Vagina (tissue), 2 donors: Measurements from ENCODE around the gene YAF2. TPM values are rescaled to one million over a fixed set of nuclear protein-coding genes. Genes with fewer than 3 reads are reported as not detected.

Experiments
- DNase-seq, 2 donors: peaks; one replicate each; pipeline ENCODE4 v3.0.0-alpha.2; 2017; ENCODE audit errors: extremely low spot score in 2 of 2
- H3K27ac ChIP-seq: fragments of 200-600 bp; sonication (generic); one replicate; pipeline ENCODE4 v1.5.1; 2019
- H3K27me3 ChIP-seq: fragments of 200-600 bp; sonication (generic); one replicate; pipeline ENCODE4 v1.5.1; 2019
- H3K36me3 ChIP-seq, 2 donors: fragments of 200-600 bp; sonication (generic); one replicate each; pipeline ENCODE4 v1.5.1; 2017 to 2019
- H3K4me1 ChIP-seq: fragments of 200-600 bp; sonication (generic); one replicate; pipeline ENCODE4 v1.5.1; 2019
- H3K4me3 ChIP-seq, 2 donors: fragments of 200-600 bp; sonication (generic); 1 replicate in 1 of 2; 2 replicates in 1 of 2; pipeline ENCODE4 v1.5.1; 2016 to 2019
- H3K9me3 ChIP-seq: fragments of 200-600 bp; sonication (generic); one replicate; pipeline ENCODE4 v1.5.1; 2019
- POLR2A ChIP-seq, 2 donors: fragments of 450-650 bp; IDR thresholded peaks; one replicate each; pipeline ENCODE4 v1.6.1; 2017; ENCODE audit warnings: antibody characterized with exemption in 2 of 2, mild to moderate bottlenecking in 2 of 2, moderate library complexity in 2 of 2
- POLR2AphosphoS5 ChIP-seq, 2 donors: sonication (generic); formaldehyde crosslinking; IDR thresholded peaks; one replicate each; pipeline ENCODE4 v1.9.0; 2017; ENCODE audit warnings: antibody characterized with exemption in 2 of 2, mild to moderate bottlenecking in 2 of 2, low read depth in 1 of 2; ENCODE audit not compliant: insufficient read depth in 1 of 2
- intact Hi-C: fragments of 100-400 bp; cut with DNase I; formaldehyde crosslinking; loops from one replicate; pipeline ENCODE4 v1.15.1; 2023
- total RNA-seq: library from RNA; depleted of rRNA; stranded (reverse); fragments of >200 nt; gene quantifications from one replicate; pipeline ENCODE4 v1.2.3, GENCODE V29; 2016
- TF ChIP-seq, protein P1 (sequence below), 3 experiments: fragments of 450-650 bp in 2 of 3; fragments of 200-600 bp in 1 of 3; sonication (generic) in 1 of 3; IDR thresholded peaks; one replicate each; pipeline ENCODE4 v1.5.1; 2017 to 2019; ENCODE audit warnings: antibody characterized with exemption in 3 of 3, mild to moderate bottlenecking in 2 of 3, moderate library complexity in 2 of 3

The YAF2 gene
- total RNA-seq, 1 donor from 2014 or later, result 23.1 TPM

DNA sequence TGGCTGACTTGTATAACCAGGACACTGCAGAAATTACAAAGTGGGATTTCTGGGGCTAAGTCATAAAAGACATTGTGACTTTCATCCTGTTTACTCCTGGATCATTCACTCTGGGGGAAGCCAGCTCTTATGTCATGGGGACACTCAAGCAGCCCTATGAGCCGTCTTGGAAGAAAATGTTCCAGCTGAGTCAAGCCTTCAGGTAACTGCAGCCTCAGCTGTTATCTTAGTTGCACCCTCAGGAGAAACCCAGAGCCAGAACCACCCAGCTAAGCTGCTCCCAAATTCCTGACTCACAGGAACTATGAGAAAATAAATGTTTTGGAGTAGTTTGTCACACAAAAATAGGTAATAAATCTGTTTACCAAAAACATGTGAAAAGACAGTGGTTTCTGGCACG is 50.2 kb downstream of the YAF2 start:
- no peaks in the 10 kb centered on the region for H3K9me3 ChIP-seq
- no peak for DNase-seq
- H3K27me3 ChIP-seq, result no peaks in the 10 kb centered on the region
- intact Hi-C loops, result no loop called here
- no peak overlapping the region for H3K27ac ChIP-seq
- TF ChIP-seq POLR2A (IDR thresholded peaks at IDR 0.05), result no peak
- no peak for TF ChIP-seq POLR2AphosphoS5 (IDR thresholded peaks at IDR 0.05; ENCODE audit: insufficient read depth in 1 of 2, low read depth in 1 of 2)
- TF ChIP-seq, protein P1, sequence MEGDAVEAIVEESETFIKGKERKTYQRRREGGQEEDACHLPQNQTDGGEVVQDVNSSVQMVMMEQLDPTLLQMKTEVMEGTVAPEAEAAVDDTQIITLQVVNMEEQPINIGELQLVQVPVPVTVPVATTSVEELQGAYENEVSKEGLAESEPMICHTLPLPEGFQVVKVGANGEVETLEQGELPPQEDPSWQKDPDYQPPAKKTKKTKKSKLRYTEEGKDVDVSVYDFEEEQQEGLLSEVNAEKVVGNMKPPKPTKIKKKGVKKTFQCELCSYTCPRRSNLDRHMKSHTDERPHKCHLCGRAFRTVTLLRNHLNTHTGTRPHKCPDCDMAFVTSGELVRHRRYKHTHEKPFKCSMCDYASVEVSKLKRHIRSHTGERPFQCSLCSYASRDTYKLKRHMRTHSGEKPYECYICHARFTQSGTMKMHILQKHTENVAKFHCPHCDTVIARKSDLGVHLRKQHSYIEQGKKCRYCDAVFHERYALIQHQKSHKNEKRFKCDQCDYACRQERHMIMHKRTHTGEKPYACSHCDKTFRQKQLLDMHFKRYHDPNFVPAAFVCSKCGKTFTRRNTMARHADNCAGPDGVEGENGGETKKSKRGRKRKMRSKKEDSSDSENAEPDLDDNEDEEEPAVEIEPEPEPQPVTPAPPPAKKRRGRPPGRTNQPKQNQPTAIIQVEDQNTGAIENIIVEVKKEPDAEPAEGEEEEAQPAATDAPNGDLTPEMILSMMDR (IDR thresholded peaks at IDR 0.05), result no peak
- no peaks in the 10 kb centered on the region for H3K4me1 ChIP-seq
- no peak overlapping the region for H3K4me3 ChIP-seq
- peaks cover 0 to 7% of the 10 kb centered on the region in 2 donors for H3K36me3 ChIP-seq

DNA sequence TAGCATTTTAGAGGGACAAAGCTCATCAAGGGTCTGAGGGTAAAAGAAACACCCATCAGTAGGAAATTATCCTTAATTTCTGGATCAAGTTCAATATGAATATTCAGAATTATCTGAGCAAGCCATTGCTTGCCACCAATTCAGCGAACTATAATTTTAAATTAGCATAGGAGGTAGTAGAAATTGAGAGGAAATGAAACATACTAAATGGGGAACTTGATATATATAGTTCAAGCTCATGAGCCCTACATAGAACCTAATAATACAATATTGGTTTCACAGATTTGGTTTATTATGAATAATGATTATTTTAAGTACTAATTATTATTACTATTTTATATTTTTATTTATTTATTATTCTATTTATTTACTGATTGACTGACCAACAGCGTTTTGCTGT is 51.3 kb downstream of the YAF2 start:
- Histone ChIP-seq H3K27me3 (no peaks in the 10 kb centered on the region), H3K36me3 (no peaks in the 10 kb centered on the region), H3K4me3 (no peak overlapping the region), H3K27ac (no peak overlapping the region), H3K9me3 (no peaks in the 10 kb centered on the region), H3K4me1 (no peaks in the 10 kb centered on the region)
- no peak for TF ChIP-seq POLR2A (IDR thresholded peaks at IDR 0.05)
- intact Hi-C loops, result no loop called here
- no peak for DNase-seq

- H3K36me3 ChIP-seq, result no peaks in the 10 kb centered on the region
- no peak overlapping the region for H3K27ac ChIP-seq
- H3K27me3 ChIP-seq, result no peaks in the 10 kb centered on the region
- H3K4me1 ChIP-seq, result no peaks in the 10 kb centered on the region
- no peak overlapping the region for H3K4me3 ChIP-seq
- intact Hi-C loops, result no loop called here
- TF ChIP-seq POLR2A (IDR thresholded peaks at IDR 0.05) (no peak), POLR2AphosphoS5 (IDR thresholded peaks at IDR 0.05; ENCODE audit: insufficient read depth in 1 of 2, low read depth in 1 of 2) (no peak)
- TF ChIP-seq, protein P1 (IDR thresholded peaks at IDR 0.05), result no peak
- no peaks in the 10 kb centered on the region for H3K9me3 ChIP-seq
- DNase-seq, result no peak
Measured at GRCh38 chr12:42182394-42182793, 55.7 kb downstream of the YAF2 start.

DNA sequence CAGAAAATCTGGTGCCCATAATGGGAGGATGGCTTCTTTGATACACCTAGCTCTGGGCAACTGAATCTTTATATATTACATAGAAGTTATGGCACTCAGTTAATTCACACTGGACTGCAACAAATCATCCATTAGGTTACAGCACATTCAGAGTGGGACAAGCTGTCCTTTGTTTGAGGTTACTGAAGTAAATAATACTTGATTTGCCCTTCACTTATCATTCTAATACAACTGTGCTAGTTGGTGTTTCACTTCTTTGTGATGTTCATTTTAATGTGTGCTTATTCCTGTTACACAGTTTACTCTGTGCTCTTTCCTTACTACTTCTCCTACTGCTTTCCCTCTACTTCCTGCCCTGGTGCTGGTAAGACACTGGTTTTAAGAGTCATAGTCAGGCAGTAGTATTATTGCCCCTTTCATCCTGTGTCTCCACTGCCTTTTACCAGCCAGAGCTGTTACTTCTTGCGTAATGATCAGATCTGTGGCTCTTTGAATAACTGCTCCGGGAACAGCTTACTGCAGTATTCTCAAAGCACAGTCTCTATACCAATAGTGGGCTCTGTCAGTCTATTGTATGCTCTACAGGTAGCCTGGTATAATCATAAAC is 57.0 kb downstream of the YAF2 start:
- Histone ChIP-seq H3K4me1 (no peaks in the 10 kb centered on the region), H3K36me3 (no peaks in the 10 kb centered on the region), H3K9me3 (no peaks in the 10 kb centered on the region), H3K4me3 (no peak overlapping the region), H3K27ac (no peak overlapping the region), H3K27me3 (no peaks in the 10 kb centered on the region)
- no peak for DNase-seq
- intact Hi-C loops, result no loop called here
- TF ChIP-seq POLR2A (IDR thresholded peaks at IDR 0.05) (no peak), POLR2AphosphoS5 (IDR thresholded peaks at IDR 0.05; ENCODE audit: insufficient read depth in 1 of 2, low read depth in 1 of 2) (no peak)
- TF ChIP-seq, protein P1 (IDR thresholded peaks at IDR 0.05), result no peak

- DNase-seq, result no peak
- Histone ChIP-seq H3K4me3 (no peak overlapping the region), H3K27ac (no peak overlapping the region), H3K36me3 (no peaks in the 10 kb centered on the region), H3K4me1 (no peaks in the 10 kb centered on the region), H3K27me3 (no peaks in the 10 kb centered on the region), H3K9me3 (peaks cover 3% of the 10 kb centered on the region)
- intact Hi-C loops, result no loop called here
- TF ChIP-seq POLR2AphosphoS5 (IDR thresholded peaks at IDR 0.05; ENCODE audit: insufficient read depth in 1 of 2, low read depth in 1 of 2) (no peak), POLR2A (IDR thresholded peaks at IDR 0.05) (no peak)
- TF ChIP-seq, protein P1 (IDR thresholded peaks at IDR 0.05), result no peak
Measured at GRCh38 chr12:42178101-42178500, 59.9 kb downstream of the YAF2 start.
